ENCODE results near the gene SLC28A1.

SLC28A1 gene

GRCh38 chr15:84901540-84901939, 17.1 kb downstream of the SLC28A1 start:
- H2AFZ ChIP-seq (ENCODE audit: low read depth): no peak overlapping the region
- H3K27ac ChIP-seq: no peak overlapping the region

DNA sequence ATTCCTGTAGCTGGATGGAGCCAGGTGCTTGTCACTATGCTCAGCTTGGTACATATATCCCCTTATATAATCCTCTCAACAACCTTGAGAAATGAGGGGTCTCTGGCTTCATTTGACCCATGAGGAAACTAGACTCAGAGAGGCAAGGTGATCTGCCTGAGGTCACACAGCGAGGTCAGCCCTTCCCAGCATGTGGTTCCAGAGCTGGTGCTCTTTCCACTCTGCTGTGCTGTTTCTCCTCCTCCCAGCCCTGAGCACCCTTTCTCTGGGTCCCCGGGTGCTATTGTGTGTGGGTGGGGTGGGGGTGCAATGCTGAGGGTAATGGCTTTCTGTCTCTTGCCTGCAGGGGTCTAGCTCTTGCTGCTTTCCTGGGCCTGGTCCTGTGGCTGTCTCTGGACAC, 19.3 kb downstream of the SLC28A1 start:
- TF ChIP-seq, protein P1, sequence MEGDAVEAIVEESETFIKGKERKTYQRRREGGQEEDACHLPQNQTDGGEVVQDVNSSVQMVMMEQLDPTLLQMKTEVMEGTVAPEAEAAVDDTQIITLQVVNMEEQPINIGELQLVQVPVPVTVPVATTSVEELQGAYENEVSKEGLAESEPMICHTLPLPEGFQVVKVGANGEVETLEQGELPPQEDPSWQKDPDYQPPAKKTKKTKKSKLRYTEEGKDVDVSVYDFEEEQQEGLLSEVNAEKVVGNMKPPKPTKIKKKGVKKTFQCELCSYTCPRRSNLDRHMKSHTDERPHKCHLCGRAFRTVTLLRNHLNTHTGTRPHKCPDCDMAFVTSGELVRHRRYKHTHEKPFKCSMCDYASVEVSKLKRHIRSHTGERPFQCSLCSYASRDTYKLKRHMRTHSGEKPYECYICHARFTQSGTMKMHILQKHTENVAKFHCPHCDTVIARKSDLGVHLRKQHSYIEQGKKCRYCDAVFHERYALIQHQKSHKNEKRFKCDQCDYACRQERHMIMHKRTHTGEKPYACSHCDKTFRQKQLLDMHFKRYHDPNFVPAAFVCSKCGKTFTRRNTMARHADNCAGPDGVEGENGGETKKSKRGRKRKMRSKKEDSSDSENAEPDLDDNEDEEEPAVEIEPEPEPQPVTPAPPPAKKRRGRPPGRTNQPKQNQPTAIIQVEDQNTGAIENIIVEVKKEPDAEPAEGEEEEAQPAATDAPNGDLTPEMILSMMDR (conservative IDR thresholded peaks at IDR 0.05; ENCODE audit: low read depth, low read length): no peak
- Histone ChIP-seq H3K4me3 (IDR thresholded peaks at IDR 0.05; ENCODE audit: insufficient read depth, low read depth, low read length) (no peak overlapping the region), H3K4me1 (ENCODE audit: low read depth, poor library complexity, severe bottlenecking) (no peaks in the 10 kb centered on the region), H3K79me2 (ENCODE audit: insufficient read depth, low read depth) (no peaks in the 10 kb centered on the region), H3K36me3 (ENCODE audit: insufficient read depth) (no peaks in the 10 kb centered on the region), H2AFZ (ENCODE audit: low read depth) (no peak overlapping the region), H3K27me3 (ENCODE audit: insufficient read depth, low read depth) (no peaks in the 10 kb centered on the region), H3K27ac (no peak overlapping the region), H4K20me1 (ENCODE audit: insufficient read depth) (no peaks in the 10 kb centered on the region), H3K9ac (no peak overlapping the region), H3K4me2 (no peak overlapping the region)

More at GRCh38 chr15:84901540-84901939, 17.1 kb downstream of the SLC28A1 start:
- no peak overlapping the region for H3K4me2 ChIP-seq
- no peaks in the 10 kb centered on the region for H3K36me3 ChIP-seq (ENCODE audit: insufficient read depth)
- H3K27me3 ChIP-seq (ENCODE audit: insufficient read depth, low read depth): no peaks in the 10 kb centered on the region
- TF ChIP-seq, protein P1 (conservative IDR thresholded peaks at IDR 0.05; ENCODE audit: low read depth, low read length): no peak
- no peaks in the 10 kb centered on the region for H3K4me1 ChIP-seq (ENCODE audit: low read depth, poor library complexity, severe bottlenecking)
- H3K4me3 ChIP-seq (IDR thresholded peaks at IDR 0.05; ENCODE audit: insufficient read depth, low read depth, low read length): no peak overlapping the region
- no peak overlapping the region for H3K9ac ChIP-seq
- no peaks in the 10 kb centered on the region for H3K79me2 ChIP-seq (ENCODE audit: insufficient read depth, low read depth)
- H4K20me1 ChIP-seq (ENCODE audit: insufficient read depth): no peaks in the 10 kb centered on the region

- Histone ChIP-seq H4K20me1 (ENCODE audit: insufficient read depth) (no peaks in the 10 kb centered on the region), H2AFZ (ENCODE audit: low read depth) (no peak overlapping the region), H3K27me3 (ENCODE audit: insufficient read depth, low read depth) (no peaks in the 10 kb centered on the region), H3K79me2 (ENCODE audit: insufficient read depth, low read depth) (no peaks in the 10 kb centered on the region), H3K36me3 (ENCODE audit: insufficient read depth) (no peaks in the 10 kb centered on the region), H3K27ac (no peak overlapping the region), H3K4me2 (no peak overlapping the region), H3K4me3 (IDR thresholded peaks at IDR 0.05; ENCODE audit: insufficient read depth, low read depth, low read length) (no peak overlapping the region), H3K4me1 (ENCODE audit: low read depth, poor library complexity, severe bottlenecking) (no peaks in the 10 kb centered on the region), H3K9ac (no peak overlapping the region)
- TF ChIP-seq, protein P1 (conservative IDR thresholded peaks at IDR 0.05; ENCODE audit: low read depth, low read length): no peak
Measured at GRCh38 chr15:84904419-84904818, 20.0 kb downstream of the SLC28A1 start.

GRCh38 chr15:84905016-84905916, 20.8 kb downstream of the SLC28A1 start:
- H3K79me2 ChIP-seq (ENCODE audit: insufficient read depth, low read depth): no peaks in the 10 kb centered on the region
- H4K20me1 ChIP-seq (ENCODE audit: insufficient read depth): no peaks in the 10 kb centered on the region
- H3K4me2 ChIP-seq: no peak overlapping the region
- H3K9ac ChIP-seq: no peak overlapping the region
- H3K27me3 ChIP-seq (ENCODE audit: insufficient read depth, low read depth): no peaks in the 10 kb centered on the region
- H3K27ac ChIP-seq: no peak overlapping the region
- TF ChIP-seq, protein P1 (conservative IDR thresholded peaks at IDR 0.05; ENCODE audit: low read depth, low read length): no peak
- H3K4me3 ChIP-seq (IDR thresholded peaks at IDR 0.05; ENCODE audit: insufficient read depth, low read depth, low read length): no peak overlapping the region
- H3K36me3 ChIP-seq (ENCODE audit: insufficient read depth): no peaks in the 10 kb centered on the region
- no peak overlapping the region for H2AFZ ChIP-seq (ENCODE audit: low read depth)
- no peaks in the 10 kb centered on the region for H3K4me1 ChIP-seq (ENCODE audit: low read depth, poor library complexity, severe bottlenecking)

Measured in KMS-11 (cell line).